Measurements from ENCODE around the gene TEAD1. TPM values are rescaled to one million over a fixed set of nuclear protein-coding genes. Genes with fewer than 3 reads are reported as not detected.

TEAD1 gene
- total and polyA plus RNA-seq, 5 donors from 2014 or later: 0.30 TPM; not detected in 4

- no peak for DNase-seq
- ATAC-seq (ENCODE audit: low read depth in 2 of 2): no peak
- no peak overlapping the region for H3K4me3 ChIP-seq (ENCODE audit: low read depth, low read length)
- H3K27ac Mint-ChIP-seq: no peak overlapping the region
- peaks cover 6% of the 10 kb centered on the region for H3K27me3 ChIP-seq (ENCODE audit: control insufficient read depth, insufficient read depth, low read length)
- H3K4me1 ChIP-seq (ENCODE audit: control insufficient read depth, insufficient read depth, low read length, poor library complexity, severe bottlenecking): no peaks in the 10 kb centered on the region
- H3K9me3 Mint-ChIP-seq: peaks cover 0 to 3% (median 0%) of the 10 kb centered on the region in 7 donors
- no peaks in the 10 kb centered on the region for H3K36me3 Mint-ChIP-seq
- no peaks in the 10 kb centered on the region for H3K36me3 ChIP-seq (ENCODE audit: control insufficient read depth, insufficient read depth, low read length)
- H3K27ac ChIP-seq (ENCODE audit: insufficient read depth, low read length, poor library complexity, severe bottlenecking): no peak overlapping the region
- H3K27me3 Mint-ChIP-seq: peaks cover 18% of the 10 kb centered on the region
- H3K4me3 Mint-ChIP-seq: no peak overlapping the region
- peaks cover 0 to 2% (median 0%) of the 10 kb centered on the region in 4 donors for H3K4me1 Mint-ChIP-seq
- no peaks in the 10 kb centered on the region for H3K9me3 ChIP-seq (ENCODE audit: control insufficient read depth in 2 of 2, low read length in 2 of 2)
These were observed 120.5 kb downstream of the TEAD1 start for GRCh38 chr11:12794576-12795230.

- Histone ChIP-seq H3K9me3 (ENCODE audit: control insufficient read depth in 2 of 2, low read length in 2 of 2) (no peaks in the 10 kb centered on the region), H3K36me3 (ENCODE audit: control insufficient read depth, insufficient read depth, low read length) (no peaks in the 10 kb centered on the region), H3K4me1 (ENCODE audit: control insufficient read depth, insufficient read depth, low read length, poor library complexity, severe bottlenecking) (no peaks in the 10 kb centered on the region), H3K27me3 (ENCODE audit: control insufficient read depth, insufficient read depth, low read length) (peaks cover 20% of the 10 kb centered on the region), H3K4me3 (ENCODE audit: low read depth, low read length) (no peak overlapping the region), H3K27ac (ENCODE audit: insufficient read depth, low read length, poor library complexity, severe bottlenecking) (no peak overlapping the region)
- H3K4me1 Mint-ChIP-seq: peaks cover 0 to 2% (median 0%) of the 10 kb centered on the region in 4 donors
- DNase-seq (no peak), ATAC-seq (ENCODE audit: low read depth in 2 of 2) (no peak)
- H3K36me3 Mint-ChIP-seq: no peaks in the 10 kb centered on the region
- peaks cover 0 to 4% (median 0%) of the 10 kb centered on the region in 7 donors for H3K9me3 Mint-ChIP-seq
- H3K27ac Mint-ChIP-seq: no peak overlapping the region
- H3K4me3 Mint-ChIP-seq: no peak overlapping the region
- peaks cover 38% of the 10 kb centered on the region for H3K27me3 Mint-ChIP-seq
These were observed 123.8 kb downstream of the TEAD1 start for GRCh38 chr11:12797996-12798395.

GRCh38 chr11:12798609-12799011 is 124.4 kb downstream of the TEAD1 start:
- Histone ChIP-seq H3K36me3 (ENCODE audit: control insufficient read depth, insufficient read depth, low read length) (no peaks in the 10 kb centered on the region), H3K27me3 (ENCODE audit: control insufficient read depth, insufficient read depth, low read length) (peaks cover 20% of the 10 kb centered on the region), H3K27ac (ENCODE audit: insufficient read depth, low read length, poor library complexity, severe bottlenecking) (no peak overlapping the region), H3K4me3 (ENCODE audit: low read depth, low read length) (no peak overlapping the region), H3K4me1 (ENCODE audit: control insufficient read depth, insufficient read depth, low read length, poor library complexity, severe bottlenecking) (no peaks in the 10 kb centered on the region), H3K9me3 (ENCODE audit: control insufficient read depth in 2 of 2, low read length in 2 of 2) (no peaks in the 10 kb centered on the region)
- Mint-ChIP-seq H3K4me1 (peaks cover 0 to 2% (median 0%) of the 10 kb centered on the region in 4 donors), H3K27ac (no peak overlapping the region), H3K36me3 (no peaks in the 10 kb centered on the region), H3K27me3 (peaks cover 36% of the 10 kb centered on the region), H3K4me3 (no peak overlapping the region), H3K9me3 (peaks cover 0 to 4% (median 0%) of the 10 kb centered on the region in 7 donors)
- ATAC-seq (ENCODE audit: low read depth in 2 of 2): no peak
- no peak for DNase-seq

GRCh38 chr11:12799334-12799835 is 125.2 kb downstream of the TEAD1 start:
- Histone ChIP-seq H3K9me3 (ENCODE audit: control insufficient read depth in 2 of 2, low read length in 2 of 2) (no peaks in the 10 kb centered on the region), H3K27me3 (ENCODE audit: control insufficient read depth, insufficient read depth, low read length) (peaks cover 20% of the 10 kb centered on the region), H3K4me3 (ENCODE audit: low read depth, low read length) (no peak overlapping the region), H3K27ac (ENCODE audit: insufficient read depth, low read length, poor library complexity, severe bottlenecking) (no peak overlapping the region), H3K4me1 (ENCODE audit: control insufficient read depth, insufficient read depth, low read length, poor library complexity, severe bottlenecking) (no peaks in the 10 kb centered on the region), H3K36me3 (ENCODE audit: control insufficient read depth, insufficient read depth, low read length) (no peaks in the 10 kb centered on the region)
- no peak for DNase-seq
- ATAC-seq (ENCODE audit: low read depth in 2 of 2): no peak
- Mint-ChIP-seq H3K36me3 (no peaks in the 10 kb centered on the region), H3K27ac (no peak overlapping the region), H3K27me3 (peaks cover 33% of the 10 kb centered on the region), H3K4me1 (peaks cover 0 to 2% (median 0%) of the 10 kb centered on the region in 4 donors), H3K4me3 (no peak overlapping the region), H3K9me3 (peaks cover 0 to 4% (median 0%) of the 10 kb centered on the region in 7 donors)

GRCh38 chr11:12800032-12800671 is 125.9 kb downstream of the TEAD1 start:
- Histone ChIP-seq H3K27ac (ENCODE audit: insufficient read depth, low read length, poor library complexity, severe bottlenecking) (no peak overlapping the region), H3K4me3 (ENCODE audit: low read depth, low read length) (no peak overlapping the region), H3K4me1 (ENCODE audit: control insufficient read depth, insufficient read depth, low read length, poor library complexity, severe bottlenecking) (no peaks in the 10 kb centered on the region), H3K9me3 (ENCODE audit: control insufficient read depth in 2 of 2, low read length in 2 of 2) (no peaks in the 10 kb centered on the region), H3K36me3 (ENCODE audit: control insufficient read depth, insufficient read depth, low read length) (no peaks in the 10 kb centered on the region), H3K27me3 (ENCODE audit: control insufficient read depth, insufficient read depth, low read length) (peaks cover 20% of the 10 kb centered on the region)
- Mint-ChIP-seq H3K27ac (no peak overlapping the region), H3K4me1 (peaks cover 0 to 2% (median 0%) of the 10 kb centered on the region in 4 donors), H3K4me3 (no peak overlapping the region), H3K27me3 (peaks cover 33% of the 10 kb centered on the region), H3K9me3 (peaks cover 0 to 4% (median 0%) of the 10 kb centered on the region in 7 donors), H3K36me3 (no peaks in the 10 kb centered on the region)
- DNase-seq (no peak), ATAC-seq (ENCODE audit: low read depth in 2 of 2) (no peak)

- Mint-ChIP-seq H3K27me3 (peaks cover 33% of the 10 kb centered on the region), H3K4me3 (no peak overlapping the region), H3K36me3 (no peaks in the 10 kb centered on the region), H3K9me3 (peaks cover 0 to 4% (median 0%) of the 10 kb centered on the region in 7 donors), H3K4me1 (peaks cover 0 to 2% (median 0%) of the 10 kb centered on the region in 4 donors), H3K27ac (no peak overlapping the region)
- Histone ChIP-seq H3K36me3 (ENCODE audit: control insufficient read depth, insufficient read depth, low read length) (no peaks in the 10 kb centered on the region), H3K9me3 (ENCODE audit: control insufficient read depth in 2 of 2, low read length in 2 of 2) (no peaks in the 10 kb centered on the region), H3K4me1 (ENCODE audit: control insufficient read depth, insufficient read depth, low read length, poor library complexity, severe bottlenecking) (no peaks in the 10 kb centered on the region), H3K4me3 (ENCODE audit: low read depth, low read length) (no peak overlapping the region), H3K27ac (ENCODE audit: insufficient read depth, low read length, poor library complexity, severe bottlenecking) (no peak overlapping the region), H3K27me3 (ENCODE audit: control insufficient read depth, insufficient read depth, low read length) (peaks cover 20% of the 10 kb centered on the region)
- DNase-seq (no peak), ATAC-seq (ENCODE audit: low read depth in 2 of 2) (no peak)
These were observed 126.7 kb downstream of the TEAD1 start for GRCh38 chr11:12800871-12801270.

GRCh38 chr11:12801976-12802375 is 127.8 kb downstream of the TEAD1 start:
- no peak for ATAC-seq (ENCODE audit: low read depth in 2 of 2)

More at GRCh38 chr11:12801976-12802375, 127.8 kb downstream of the TEAD1 start:
- DNase-seq: no peak
- H3K4me3 ChIP-seq (ENCODE audit: low read depth, low read length): no peak overlapping the region
- no peak overlapping the region for H3K4me3 Mint-ChIP-seq
- H3K27me3 Mint-ChIP-seq: peaks cover 33% of the 10 kb centered on the region
- peaks cover 0 to 2% (median 0%) of the 10 kb centered on the region in 4 donors for H3K4me1 Mint-ChIP-seq
- H3K9me3 ChIP-seq (ENCODE audit: control insufficient read depth in 2 of 2, low read length in 2 of 2): no peaks in the 10 kb centered on the region
- no peaks in the 10 kb centered on the region for H3K36me3 Mint-ChIP-seq
- peaks cover 0 to 4% (median 0%) of the 10 kb centered on the region in 7 donors for H3K9me3 Mint-ChIP-seq
- H3K27ac Mint-ChIP-seq: no peak overlapping the region
- no peak overlapping the region for H3K27ac ChIP-seq (ENCODE audit: insufficient read depth, low read length, poor library complexity, severe bottlenecking)
- no peaks in the 10 kb centered on the region for H3K36me3 ChIP-seq (ENCODE audit: control insufficient read depth, insufficient read depth, low read length)
- H3K4me1 ChIP-seq (ENCODE audit: control insufficient read depth, insufficient read depth, low read length, poor library complexity, severe bottlenecking): no peaks in the 10 kb centered on the region
- H3K27me3 ChIP-seq (ENCODE audit: control insufficient read depth, insufficient read depth, low read length): peaks cover 22% of the 10 kb centered on the region
